ENCODE data around the gene NPTXR.
"Not testable (repeated sequence)": the region's sequence is repeated elsewhere in the genome, so short reads cannot be mapped to it uniquely, and the experiment has no call there.

DNA sequence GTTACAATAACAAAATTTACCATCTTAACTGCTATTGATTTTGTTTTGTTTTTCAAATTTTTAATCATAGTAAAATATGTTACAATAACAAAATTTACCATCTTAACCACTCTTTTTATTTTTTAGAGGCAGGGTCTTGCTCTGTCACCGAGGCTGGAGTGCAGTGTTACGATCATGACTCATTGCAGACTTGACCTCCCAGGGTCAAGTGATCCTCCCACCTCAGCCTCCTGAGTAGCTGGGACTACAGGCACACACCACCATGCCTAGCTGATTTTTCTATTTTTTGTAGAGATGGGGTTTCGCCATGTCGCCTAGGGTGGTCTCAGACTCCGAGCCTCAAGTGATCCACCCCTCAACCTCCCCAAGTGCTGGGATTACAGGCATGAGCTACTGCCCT is 10.1 kb upstream of the NPTXR start:
- TF ChIP-seq, protein P1, sequence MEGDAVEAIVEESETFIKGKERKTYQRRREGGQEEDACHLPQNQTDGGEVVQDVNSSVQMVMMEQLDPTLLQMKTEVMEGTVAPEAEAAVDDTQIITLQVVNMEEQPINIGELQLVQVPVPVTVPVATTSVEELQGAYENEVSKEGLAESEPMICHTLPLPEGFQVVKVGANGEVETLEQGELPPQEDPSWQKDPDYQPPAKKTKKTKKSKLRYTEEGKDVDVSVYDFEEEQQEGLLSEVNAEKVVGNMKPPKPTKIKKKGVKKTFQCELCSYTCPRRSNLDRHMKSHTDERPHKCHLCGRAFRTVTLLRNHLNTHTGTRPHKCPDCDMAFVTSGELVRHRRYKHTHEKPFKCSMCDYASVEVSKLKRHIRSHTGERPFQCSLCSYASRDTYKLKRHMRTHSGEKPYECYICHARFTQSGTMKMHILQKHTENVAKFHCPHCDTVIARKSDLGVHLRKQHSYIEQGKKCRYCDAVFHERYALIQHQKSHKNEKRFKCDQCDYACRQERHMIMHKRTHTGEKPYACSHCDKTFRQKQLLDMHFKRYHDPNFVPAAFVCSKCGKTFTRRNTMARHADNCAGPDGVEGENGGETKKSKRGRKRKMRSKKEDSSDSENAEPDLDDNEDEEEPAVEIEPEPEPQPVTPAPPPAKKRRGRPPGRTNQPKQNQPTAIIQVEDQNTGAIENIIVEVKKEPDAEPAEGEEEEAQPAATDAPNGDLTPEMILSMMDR (conservative IDR thresholded peaks at IDR 0.05 in 1 of 2, IDR thresholded peaks at IDR 0.05 in 1 of 2; ENCODE audit: low read depth in 1 of 2, low read length in 2 of 2): not testable (repeated sequence)
- not testable (repeated sequence) for TF ChIP-seq EZH2 (IDR thresholded peaks at IDR 0.05; ENCODE audit: low read length, missing control alignments)
